Erythroblast (primary cell): ENCODE results near the gene SERPINF2.

Experiments used
- GATA1 ChIP-seq: IDR thresholded peaks from 2 replicates; pipeline ENCODE4 v1.6.1; 2011; ENCODE audit warnings: low read depth, mild to moderate bottlenecking, control low read depth, low read length, moderate library complexity
- POLR2A ChIP-seq: IDR thresholded peaks from 2 replicates; pipeline ENCODE4 v1.6.1; 2011; ENCODE audit warnings: mild to moderate bottlenecking, low read length

- TF ChIP-seq POLR2A = no peak
- no peak for TF ChIP-seq GATA1
Observed at GRCh38 chr17:1792495-1793446, 50.1 kb downstream of the SERPINF2 start.
